Measurements from ENCODE around the gene KRT3.

Gene KRT3

GRCh38 chr12:52828156-52828555, 32.2 kb upstream of the KRT3 start:
- FAIRE-seq = peak; percentile 38
- DNase-seq (ENCODE audit: extremely low spot score, insufficient read length, low read depth) = no peak

- no peak for FAIRE-seq
- DNase-seq (ENCODE audit: extremely low spot score, insufficient read length, low read depth) = no peak
Observed at GRCh38 chr12:52827499-52828090, 31.7 kb upstream of the KRT3 start.

GRCh38 chr12:52826611-52827498, 30.9 kb upstream of the KRT3 start:
- DNase-seq (ENCODE audit: extremely low spot score, insufficient read length, low read depth) = no peak
- no peak for FAIRE-seq

GRCh38 chr12:52825961-52826360, 30.0 kb upstream of the KRT3 start:
- DNase-seq (ENCODE audit: extremely low spot score, insufficient read length, low read depth) = no peak
- FAIRE-seq = no peak

GRCh38 chr12:52824741-52825410, 29.0 kb upstream of the KRT3 start:
- FAIRE-seq = no peak
- DNase-seq (ENCODE audit: extremely low spot score, insufficient read length, low read depth) = no peak

GRCh38 chr12:52823761-52824450, 28.0 kb upstream of the KRT3 start:
- FAIRE-seq = no peak
- no peak for DNase-seq (ENCODE audit: extremely low spot score, insufficient read length, low read depth)

GRCh38 chr12:52822771-52823510, 27.0 kb upstream of the KRT3 start:
- FAIRE-seq (no peak), DNase-seq (ENCODE audit: extremely low spot score, insufficient read length, low read depth) (no peak)

- no peak for FAIRE-seq
- no peak for DNase-seq (ENCODE audit: extremely low spot score, insufficient read length, low read depth)
Observed at GRCh38 chr12:52821826-52822660, 26.1 kb upstream of the KRT3 start.

GRCh38 chr12:52821071-52821730, 25.3 kb upstream of the KRT3 start:
- DNase-seq (ENCODE audit: extremely low spot score, insufficient read length, low read depth) (no peak), FAIRE-seq (no peak)

- no peak for DNase-seq (ENCODE audit: extremely low spot score, insufficient read length, low read depth)
- FAIRE-seq = no peak
Observed at GRCh38 chr12:52820521-52820920, 24.6 kb upstream of the KRT3 start.

GRCh38 chr12:52819731-52820510, 24.0 kb upstream of the KRT3 start:
- no peak for DNase-seq (ENCODE audit: extremely low spot score, insufficient read length, low read depth)
- FAIRE-seq = no peak

GRCh38 chr12:52818887-52819420, 23.0 kb upstream of the KRT3 start:
- FAIRE-seq (no peak), DNase-seq (ENCODE audit: extremely low spot score, insufficient read length, low read depth) (no peak)

- FAIRE-seq (no peak), DNase-seq (ENCODE audit: extremely low spot score, insufficient read length, low read depth) (no peak)
Observed at GRCh38 chr12:52818388-52818787, 22.5 kb upstream of the KRT3 start.

- no peak for FAIRE-seq
- DNase-seq (ENCODE audit: extremely low spot score, insufficient read length, low read depth) = no peak
Observed at GRCh38 chr12:52817699-52818238, 21.9 kb upstream of the KRT3 start.

GRCh38 chr12:52817003-52817698, 21.2 kb upstream of the KRT3 start:
- FAIRE-seq = no peak
- DNase-seq (ENCODE audit: extremely low spot score, insufficient read length, low read depth) = no peak

GRCh38 chr12:52815676-52816588, 20.0 kb upstream of the KRT3 start:
- DNase-seq (ENCODE audit: extremely low spot score, insufficient read length, low read depth) (no peak), FAIRE-seq (no peak)
